Suprapubic skin (tissue), 3 donors: Measurements from ENCODE around the gene CLDN34.

Experiments
- CTCF ChIP-seq, 2 donors: fragments of 200-600 bp in 1 of 2; fragments of 450-650 bp in 1 of 2; sonication (generic) in 1 of 2; IDR thresholded peaks; one replicate each; pipeline ENCODE4 v1.5.1; 2016 to 2019; ENCODE audit warnings: antibody characterized with exemption in 2 of 2, mild to moderate bottlenecking in 1 of 2, moderate library complexity in 1 of 2
- EP300 ChIP-seq: sonication (generic); formaldehyde crosslinking; IDR thresholded peaks from one replicate; pipeline ENCODE4 v1.6.1; 2017; ENCODE audit warnings: antibody characterized with exemption
- POLR2A ChIP-seq, 2 donors: fragments of 450-650 bp; IDR thresholded peaks; one replicate each; pipeline ENCODE4 v1.6.1; 2017; ENCODE audit warnings: antibody characterized with exemption in 2 of 2, mild to moderate bottlenecking in 2 of 2, moderate library complexity in 2 of 2

- TF ChIP-seq POLR2A (IDR thresholded peaks at IDR 0.05) (no peak), CTCF (IDR thresholded peaks at IDR 0.05) (no peak), EP300 (no peak)
Measured at GRCh38 chrX:9961750-9962149, 5.4 kb upstream of the CLDN34 start.
